GM12874 (cell line): ENCODE results near the gene USP25.

Experiments
- TF ChIP-seq, protein P1 (sequence below): IDR thresholded peaks from 2 replicates; pipeline ENCODE4 v1.5.1; 2011; ENCODE audit warnings: low read depth, mild to moderate bottlenecking, control low read depth, low read length, moderate library complexity; ENCODE audit not compliant: insufficient read depth

Gene USP25, protein sequence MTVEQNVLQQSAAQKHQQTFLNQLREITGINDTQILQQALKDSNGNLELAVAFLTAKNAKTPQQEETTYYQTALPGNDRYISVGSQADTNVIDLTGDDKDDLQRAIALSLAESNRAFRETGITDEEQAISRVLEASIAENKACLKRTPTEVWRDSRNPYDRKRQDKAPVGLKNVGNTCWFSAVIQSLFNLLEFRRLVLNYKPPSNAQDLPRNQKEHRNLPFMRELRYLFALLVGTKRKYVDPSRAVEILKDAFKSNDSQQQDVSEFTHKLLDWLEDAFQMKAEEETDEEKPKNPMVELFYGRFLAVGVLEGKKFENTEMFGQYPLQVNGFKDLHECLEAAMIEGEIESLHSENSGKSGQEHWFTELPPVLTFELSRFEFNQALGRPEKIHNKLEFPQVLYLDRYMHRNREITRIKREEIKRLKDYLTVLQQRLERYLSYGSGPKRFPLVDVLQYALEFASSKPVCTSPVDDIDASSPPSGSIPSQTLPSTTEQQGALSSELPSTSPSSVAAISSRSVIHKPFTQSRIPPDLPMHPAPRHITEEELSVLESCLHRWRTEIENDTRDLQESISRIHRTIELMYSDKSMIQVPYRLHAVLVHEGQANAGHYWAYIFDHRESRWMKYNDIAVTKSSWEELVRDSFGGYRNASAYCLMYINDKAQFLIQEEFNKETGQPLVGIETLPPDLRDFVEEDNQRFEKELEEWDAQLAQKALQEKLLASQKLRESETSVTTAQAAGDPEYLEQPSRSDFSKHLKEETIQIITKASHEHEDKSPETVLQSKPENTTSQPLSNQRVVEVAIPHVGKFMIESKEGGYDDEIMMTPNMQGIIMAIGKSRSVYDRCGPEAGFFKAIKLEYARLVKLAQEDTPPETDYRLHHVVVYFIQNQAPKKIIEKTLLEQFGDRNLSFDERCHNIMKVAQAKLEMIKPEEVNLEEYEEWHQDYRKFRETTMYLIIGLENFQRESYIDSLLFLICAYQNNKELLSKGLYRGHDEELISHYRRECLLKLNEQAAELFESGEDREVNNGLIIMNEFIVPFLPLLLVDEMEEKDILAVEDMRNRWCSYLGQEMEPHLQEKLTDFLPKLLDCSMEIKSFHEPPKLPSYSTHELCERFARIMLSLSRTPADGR

DNA sequence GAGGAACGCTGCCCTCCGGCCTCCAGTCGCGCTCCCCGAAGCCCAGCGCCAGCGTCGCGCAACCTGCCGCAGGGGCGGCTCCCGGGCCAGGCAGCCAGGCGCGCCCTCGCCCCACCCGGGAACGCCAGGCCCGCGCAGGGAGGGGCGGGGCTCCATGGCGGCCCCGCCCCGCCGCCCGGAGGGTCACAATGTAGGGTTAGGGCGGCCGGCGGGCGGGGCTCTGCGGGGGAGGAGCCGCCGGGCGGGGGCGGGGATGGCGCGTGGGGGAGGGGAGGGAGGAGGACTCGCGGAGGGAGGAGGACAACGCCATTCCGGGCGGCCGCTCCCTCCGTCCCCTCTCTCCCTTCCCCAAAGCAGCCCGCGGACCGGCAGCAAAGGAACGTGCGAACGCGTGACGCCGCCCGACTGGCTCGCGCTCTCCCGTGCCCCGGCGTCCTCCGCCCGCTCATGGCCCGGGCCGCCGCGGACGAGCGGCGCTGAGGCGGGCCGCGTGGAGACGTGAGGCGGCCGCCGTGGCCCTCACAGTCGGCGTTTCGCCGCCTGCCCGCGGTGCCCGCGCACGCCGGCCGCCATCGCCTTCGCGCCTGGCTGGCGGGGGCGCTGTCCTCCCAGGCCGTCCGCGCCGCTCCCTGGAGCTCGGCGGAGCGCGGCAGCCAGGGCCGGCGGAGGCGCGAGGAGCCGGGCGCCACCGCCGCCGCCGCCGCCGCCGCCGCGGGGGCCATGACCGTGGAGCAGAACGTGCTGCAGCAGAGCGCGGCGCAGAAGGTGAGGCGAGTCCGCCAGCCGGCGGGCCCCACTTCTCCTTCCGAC lies at the start of gene USP25:
TSS of gene USP25 (plus strand) at position 309 of the 810 bp plus-strand sequence. CDS start at position 721, 412 bp downstream.
- TF ChIP-seq, protein P1, sequence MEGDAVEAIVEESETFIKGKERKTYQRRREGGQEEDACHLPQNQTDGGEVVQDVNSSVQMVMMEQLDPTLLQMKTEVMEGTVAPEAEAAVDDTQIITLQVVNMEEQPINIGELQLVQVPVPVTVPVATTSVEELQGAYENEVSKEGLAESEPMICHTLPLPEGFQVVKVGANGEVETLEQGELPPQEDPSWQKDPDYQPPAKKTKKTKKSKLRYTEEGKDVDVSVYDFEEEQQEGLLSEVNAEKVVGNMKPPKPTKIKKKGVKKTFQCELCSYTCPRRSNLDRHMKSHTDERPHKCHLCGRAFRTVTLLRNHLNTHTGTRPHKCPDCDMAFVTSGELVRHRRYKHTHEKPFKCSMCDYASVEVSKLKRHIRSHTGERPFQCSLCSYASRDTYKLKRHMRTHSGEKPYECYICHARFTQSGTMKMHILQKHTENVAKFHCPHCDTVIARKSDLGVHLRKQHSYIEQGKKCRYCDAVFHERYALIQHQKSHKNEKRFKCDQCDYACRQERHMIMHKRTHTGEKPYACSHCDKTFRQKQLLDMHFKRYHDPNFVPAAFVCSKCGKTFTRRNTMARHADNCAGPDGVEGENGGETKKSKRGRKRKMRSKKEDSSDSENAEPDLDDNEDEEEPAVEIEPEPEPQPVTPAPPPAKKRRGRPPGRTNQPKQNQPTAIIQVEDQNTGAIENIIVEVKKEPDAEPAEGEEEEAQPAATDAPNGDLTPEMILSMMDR: 0 out of 2 replicates have a peak, but pooled peaks have one; percentile 16

- TF ChIP-seq, protein P1: no peak
Measured at GRCh38 chr21:15682186-15682895, 47.4 kb upstream of the USP25 start.

- TF ChIP-seq, protein P1: no peak
Measured at GRCh38 chr21:15682977-15683376, 46.8 kb upstream of the USP25 start.

DNA sequence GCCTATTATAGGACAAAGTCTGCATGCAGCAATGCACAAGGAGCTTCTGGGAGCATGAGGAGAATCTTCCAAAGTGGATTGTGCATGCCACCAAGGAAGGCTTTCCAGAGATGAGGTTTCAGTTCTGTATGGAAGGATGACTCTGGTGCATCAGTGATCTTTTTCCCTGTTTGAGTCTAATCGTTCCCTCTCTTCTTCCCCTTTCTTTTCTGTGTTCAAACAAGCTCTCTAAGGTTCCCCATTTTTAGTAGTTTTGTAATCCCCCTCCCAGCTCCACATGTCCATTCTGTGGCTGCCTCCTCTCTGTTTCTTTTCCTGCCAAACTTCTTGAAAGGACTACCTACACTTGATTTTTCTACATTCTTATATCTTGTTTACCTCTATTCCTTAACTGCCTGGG lies 43.3 kb upstream of the USP25 start:
- TF ChIP-seq, protein P1: no peak

DNA sequence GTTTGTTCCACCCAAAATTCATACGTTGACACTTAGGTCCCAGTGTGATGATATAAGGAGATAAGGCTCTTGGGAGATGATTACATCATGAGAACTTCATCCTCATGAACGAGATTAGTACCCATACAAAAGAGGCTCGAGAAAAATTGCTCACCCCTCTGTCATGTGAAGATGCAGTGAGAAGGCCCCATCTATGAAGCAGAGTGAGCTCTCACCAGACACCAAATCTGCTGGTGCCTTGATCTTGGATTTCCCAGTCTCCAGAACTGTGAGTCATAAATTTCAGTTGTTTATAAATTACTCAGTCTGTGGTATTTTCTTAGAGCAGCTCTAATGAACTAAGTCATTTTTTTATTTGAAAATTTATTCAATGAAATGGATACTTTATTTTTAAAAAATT lies 42.6 kb upstream of the USP25 start:
- TF ChIP-seq, protein P1: no peak

DNA sequence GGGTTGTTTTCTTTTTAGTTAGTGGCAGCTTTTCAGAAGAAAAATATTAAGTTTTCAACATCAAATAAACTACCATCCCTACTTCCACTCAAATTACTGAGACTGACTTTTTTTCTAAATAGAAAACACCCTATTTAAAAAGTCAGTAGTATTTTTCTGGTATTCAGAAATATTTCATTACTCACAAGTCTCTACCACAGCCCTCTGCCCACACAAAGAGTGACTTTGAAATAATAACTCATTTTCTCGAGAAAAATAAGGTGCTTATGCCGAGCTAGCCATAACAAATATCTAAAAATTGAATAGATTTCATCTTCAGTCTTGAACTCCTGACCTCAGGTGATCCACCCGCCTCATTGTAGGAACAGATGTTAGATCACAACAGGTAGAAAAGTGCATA lies 41.8 kb upstream of the USP25 start:
- TF ChIP-seq, protein P1: no peak
